PC-9 (cell line): ENCODE results near the gene DRD2.

Experiments used
- EZH2 ChIP-seq: fragments of 200-600 bp; sonication (generic); IDR thresholded peaks from 2 replicates; pipeline ENCODE4 v1.8.0; 2017; ENCODE audit warnings: antibody characterized with exemption, low read depth
- TF ChIP-seq, protein P1 (sequence below): fragments of 200-600 bp; sonication (generic); conservative IDR thresholded peaks from 2 replicates; pipeline ENCODE4 v1.6.1; 2017; ENCODE audit warnings: mixed run types, antibody characterized with exemption, mild to moderate bottlenecking, moderate library complexity

DNA sequence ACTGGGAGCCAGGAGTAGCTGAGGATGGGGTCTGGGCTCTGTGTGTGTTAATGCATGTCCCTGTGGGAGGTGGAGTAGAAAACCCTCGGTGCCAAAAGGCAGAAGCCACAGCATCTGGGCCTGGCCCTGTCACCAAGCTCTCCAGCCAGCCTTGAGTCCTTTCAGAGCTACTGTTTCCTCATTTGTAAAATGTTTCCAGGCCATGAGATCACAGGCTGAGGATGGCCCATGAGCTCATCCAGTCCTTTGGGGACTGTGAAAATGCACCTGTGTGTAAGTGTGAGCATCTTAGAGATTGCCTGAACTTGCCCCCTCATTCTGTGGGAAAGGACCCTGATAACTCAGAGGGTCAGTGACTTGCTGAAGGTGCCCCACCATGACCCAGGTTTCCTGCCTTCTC lies 78.5 kb downstream of the DRD2 start:
- TF ChIP-seq, protein P1, sequence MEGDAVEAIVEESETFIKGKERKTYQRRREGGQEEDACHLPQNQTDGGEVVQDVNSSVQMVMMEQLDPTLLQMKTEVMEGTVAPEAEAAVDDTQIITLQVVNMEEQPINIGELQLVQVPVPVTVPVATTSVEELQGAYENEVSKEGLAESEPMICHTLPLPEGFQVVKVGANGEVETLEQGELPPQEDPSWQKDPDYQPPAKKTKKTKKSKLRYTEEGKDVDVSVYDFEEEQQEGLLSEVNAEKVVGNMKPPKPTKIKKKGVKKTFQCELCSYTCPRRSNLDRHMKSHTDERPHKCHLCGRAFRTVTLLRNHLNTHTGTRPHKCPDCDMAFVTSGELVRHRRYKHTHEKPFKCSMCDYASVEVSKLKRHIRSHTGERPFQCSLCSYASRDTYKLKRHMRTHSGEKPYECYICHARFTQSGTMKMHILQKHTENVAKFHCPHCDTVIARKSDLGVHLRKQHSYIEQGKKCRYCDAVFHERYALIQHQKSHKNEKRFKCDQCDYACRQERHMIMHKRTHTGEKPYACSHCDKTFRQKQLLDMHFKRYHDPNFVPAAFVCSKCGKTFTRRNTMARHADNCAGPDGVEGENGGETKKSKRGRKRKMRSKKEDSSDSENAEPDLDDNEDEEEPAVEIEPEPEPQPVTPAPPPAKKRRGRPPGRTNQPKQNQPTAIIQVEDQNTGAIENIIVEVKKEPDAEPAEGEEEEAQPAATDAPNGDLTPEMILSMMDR, result no peak
- TF ChIP-seq EZH2, result no peak
